ENCODE results near the gene BABAM2. TPM values are rescaled to one million over a fixed set of nuclear protein-coding genes. Genes with fewer than 3 reads are reported as not detected.

The BABAM2 gene
- total and polyA plus RNA-seq, 9 of the 15 experiments (the other 6 are each of a cell fraction or from before 2014, with no cell fraction given) = 10.9 to 37.4 (median 25.6) TPM

GRCh38 chr2:28348149-28348567 lies 457.6 kb downstream of the BABAM2 start:
- FAIRE-seq = no peak
- peaks cover 5 to 50% of the 10 kb centered on the region in 2 experiments; a peak in 3 of 5 replicates for H3K4me1 ChIP-seq (replicated peaks in 1 of 2; ENCODE audit: control insufficient read depth in 2 of 2, insufficient read depth in 2 of 2, low read length in 2 of 2)
- H2AFZ ChIP-seq (ENCODE audit: low read depth, low read length) = no peak overlapping the region
- no peaks in the 10 kb centered on the region for H3K36me3 ChIP-seq (ENCODE audit: control insufficient read depth, insufficient read depth, low read length)
- no peak overlapping the region for H3K4me3 ChIP-seq
- H3K27ac ChIP-seq (ENCODE audit: extremely low read depth, low read depth, low read length) = no peak overlapping the region
- ChIA-PET CTCF (ENCODE audit: low intra/inter-chr PET ratio) (no interaction called here), POLR2A (no interaction called here)
- no peak overlapping the region for H3K4me2 ChIP-seq (ENCODE audit: insufficient read depth, low read length)
- DNase-seq (ENCODE audit: extremely low read depth in 1 of 4, low spot score in 3 of 4) = no peak
- TF ChIP-seq NELFE (IDR thresholded peaks at IDR 0.05; ENCODE audit: insufficient read depth, insufficient read length) = no peak
- TF ChIP-seq, protein P1, sequence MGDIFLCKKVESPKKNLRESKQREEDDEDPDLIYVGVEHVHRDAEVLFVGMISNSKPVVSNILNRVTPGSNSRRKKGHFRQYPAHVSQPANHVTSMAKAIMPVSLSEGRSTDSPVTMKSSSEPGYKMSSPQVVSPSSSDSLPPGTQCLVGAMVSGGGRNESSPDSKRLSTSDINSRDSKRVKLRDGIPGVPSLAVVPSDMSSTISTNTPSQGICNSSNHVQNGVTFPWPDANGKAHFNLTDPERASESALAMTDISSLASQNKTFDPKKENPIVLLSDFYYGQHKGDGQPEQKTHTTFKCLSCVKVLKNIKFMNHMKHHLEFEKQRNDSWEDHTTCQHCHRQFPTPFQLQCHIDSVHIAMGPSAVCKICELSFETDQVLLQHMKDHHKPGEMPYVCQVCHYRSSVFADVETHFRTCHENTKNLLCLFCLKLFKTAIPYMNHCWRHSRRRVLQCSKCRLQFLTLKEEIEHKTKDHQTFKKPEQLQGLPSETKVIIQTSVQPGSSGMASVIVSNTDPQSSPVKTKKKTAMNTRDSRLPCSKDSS (IDR thresholded peaks at IDR 0.05; ENCODE audit: low read depth, partially characterized antibody) = no peak
- no peak for TF ChIP-seq DPF2 (IDR thresholded peaks at IDR 0.05)
- TF ChIP-seq, protein P2, sequence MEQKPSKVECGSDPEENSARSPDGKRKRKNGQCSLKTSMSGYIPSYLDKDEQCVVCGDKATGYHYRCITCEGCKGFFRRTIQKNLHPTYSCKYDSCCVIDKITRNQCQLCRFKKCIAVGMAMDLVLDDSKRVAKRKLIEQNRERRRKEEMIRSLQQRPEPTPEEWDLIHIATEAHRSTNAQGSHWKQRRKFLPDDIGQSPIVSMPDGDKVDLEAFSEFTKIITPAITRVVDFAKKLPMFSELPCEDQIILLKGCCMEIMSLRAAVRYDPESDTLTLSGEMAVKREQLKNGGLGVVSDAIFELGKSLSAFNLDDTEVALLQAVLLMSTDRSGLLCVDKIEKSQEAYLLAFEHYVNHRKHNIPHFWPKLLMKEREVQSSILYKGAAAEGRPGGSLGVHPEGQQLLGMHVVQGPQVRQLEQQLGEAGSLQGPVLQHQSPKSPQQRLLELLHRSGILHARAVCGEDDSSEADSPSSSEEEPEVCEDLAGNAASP (IDR thresholded peaks at IDR 0.05) = no peak
- TF ChIP-seq TEAD1 (CRISPR knock-in tag; IDR thresholded peaks at IDR 0.05) = no peak
- no peak for TF ChIP-seq NFE2 (IDR thresholded peaks at IDR 0.05; ENCODE audit: low read depth)
- no peak for TF ChIP-seq TARDBP (IDR thresholded peaks at IDR 0.05)
- no peak for TF ChIP-seq ZNF512 (tag; IDR thresholded peaks at IDR 0.05)
- no peak for TF ChIP-seq KAT2B (IDR thresholded peaks at IDR 0.05; ENCODE audit: low read depth, low read length)
- WGBS (ENCODE audit: insufficient coverage, low coverage, missing lambda C conversion rate) = 77% methylated on average over 9 of the region's 10 CpGs
- no peaks in the 10 kb centered on the region for H3K9me3 ChIP-seq (replicated peaks; ENCODE audit: control insufficient read depth, insufficient read depth, low read depth, low read length)
- intact Hi-C loops (cut with micrococcal nuclease) (no loop called here), in situ Hi-C loops (cut with MboI) (no loop called here)
- no TSS peak for BruUV-seq (replicated peaks)
- H3K9me1 ChIP-seq (ENCODE audit: control insufficient read depth, insufficient read depth, low read length) = no peaks in the 10 kb centered on the region
- no peaks in the 10 kb centered on the region for H4K20me1 ChIP-seq (replicated peaks; ENCODE audit: control insufficient read depth, insufficient read depth, low read length)
- H3K27me3 ChIP-seq (ENCODE audit: control insufficient read depth in 2 of 2, insufficient read depth in 2 of 2, low read length in 2 of 2) = no peaks in the 10 kb centered on the region
- no peaks in the 10 kb centered on the region for H3K79me2 ChIP-seq (ENCODE audit: control insufficient read depth, insufficient read depth, low read length)
- no peak for ATAC-seq
- no peak overlapping the region for H3K9ac ChIP-seq (ENCODE audit: insufficient read depth in 1 of 2, low read depth in 2 of 2, low read length in 2 of 2)
